DMS 273 treated with DMSO at 0.1 percent for 48 hours (cell line): ENCODE measurements around the gene MARCHF3.
"Not testable (repeated sequence)": the region's sequence is repeated elsewhere in the genome, so short reads cannot be mapped to it uniquely, and the experiment has no call there.

Source experiments
- DNase-seq: peaks from one replicate; lab custom pipeline; 2025; lab: John Stamatoyannopoulos, UW

Gene MARCHF3

GRCh38 chr5:126917918-126918614 lies 112.3 kb downstream of the MARCHF3 start:
- peak; percentile 5 for DNase-seq

GRCh38 chr5:126915496-126915895 lies 114.9 kb downstream of the MARCHF3 start:
- no peak for DNase-seq

GRCh38 chr5:126914801-126915436 lies 115.4 kb downstream of the MARCHF3 start:
- DNase-seq: no peak

GRCh38 chr5:126912616-126913200 lies 117.7 kb downstream of the MARCHF3 start:
- DNase-seq: no peak

GRCh38 chr5:126911986-126912385 lies 118.4 kb downstream of the MARCHF3 start:
- no peak for DNase-seq

GRCh38 chr5:126909856-126910255 lies 120.5 kb downstream of the MARCHF3 start:
- DNase-seq: no peak

- DNase-seq: not testable (repeated sequence)
Measured at GRCh38 chr5:126904407-126904806, 126.0 kb downstream of the MARCHF3 start.

GRCh38 chr5:126900796-126901195 lies 129.6 kb downstream of the MARCHF3 start:
- no peak for DNase-seq

GRCh38 chr5:126899476-126899875 lies 130.9 kb downstream of the MARCHF3 start:
- DNase-seq: no peak

- DNase-seq: no peak
Measured at GRCh38 chr5:126897851-126898630, 132.3 kb downstream of the MARCHF3 start.

GRCh38 chr5:126896170-126896702 lies 134.1 kb downstream of the MARCHF3 start:
- no peak for DNase-seq

- DNase-seq: not testable (repeated sequence)
Measured at GRCh38 chr5:126895712-126896111, 134.6 kb downstream of the MARCHF3 start.

GRCh38 chr5:126890414-126890813 lies 139.9 kb downstream of the MARCHF3 start:
- DNase-seq: not testable (repeated sequence)

GRCh38 chr5:126888175-126888574 lies 142.2 kb downstream of the MARCHF3 start:
- no peak for DNase-seq

GRCh38 chr5:126884269-126884819 lies 146.0 kb downstream of the MARCHF3 start:
- no peak for DNase-seq

GRCh38 chr5:126883564-126884245 lies 146.7 kb downstream of the MARCHF3 start:
- no peak for DNase-seq

- no peak for DNase-seq
Measured at GRCh38 chr5:126881821-126882600, 148.3 kb downstream of the MARCHF3 start.

GRCh38 chr5:126878634-126879033 lies 151.7 kb downstream of the MARCHF3 start:
- no peak for DNase-seq

GRCh38 chr5:126878085-126878484 lies 152.3 kb downstream of the MARCHF3 start:
- no peak for DNase-seq

- no peak for DNase-seq
Measured at GRCh38 chr5:126877602-126878001, 152.8 kb downstream of the MARCHF3 start.
